Activated CD8-positive, alpha-beta T cell treated with anti-CD3 and anti-CD28 coated beads for 36 hours (primary cell): Measurements from ENCODE around the gene DGAT2. TPM values are rescaled to one million over a fixed set of nuclear protein-coding genes. Genes with fewer than 3 reads are reported as not detected.

Experiments used
- ATAC-seq: fragments of 200-7000 bp; cut with Tn5 transposase; one replicate; pipeline ENCODE4 v1.10.0; 2021; ENCODE audit warnings: mild to moderate bottlenecking, moderate library complexity
- CTCF ChIA-PET: fragments of 350-600 bp; sonication (Branson Sonifier 250); formaldehyde crosslinking; loops from one replicate; lab custom pipeline; 2021; ENCODE audit warnings: antibody characterized with exemption; lab: Charles Lee
- POLR2A ChIA-PET: fragments of 350-600 bp; sonication (Branson Sonifier 250); formaldehyde crosslinking; loops from one replicate; lab custom pipeline; 2021; ENCODE audit warnings: antibody characterized with exemption; lab: Charles Lee
- DNase-seq: peaks from one replicate; pipeline ENCODE4 v3.0.0-alpha.2; 2020
- H3K27ac Mint-ChIP-seq: one replicate; pipeline ENCODE4 v1.8.0; 2021; ENCODE audit warnings: mild to moderate bottlenecking, mixed read lengths
- H3K27me3 Mint-ChIP-seq: one replicate; pipeline ENCODE4 v1.8.0; 2021; ENCODE audit warnings: mixed read lengths
- H3K36me3 Mint-ChIP-seq: one replicate; pipeline ENCODE4 v1.8.0; 2021; ENCODE audit warnings: low read depth, mixed read lengths
- H3K4me1 Mint-ChIP-seq: one replicate; pipeline ENCODE4 v1.8.0; 2021; ENCODE audit warnings: low read depth, mixed read lengths
- H3K4me3 Mint-ChIP-seq: one replicate; pipeline ENCODE4 v1.8.0; 2021; ENCODE audit warnings: mild to moderate bottlenecking, moderate library complexity, mixed read lengths
- H3K9me3 Mint-ChIP-seq: one replicate; pipeline ENCODE4 v1.8.0; 2021; ENCODE audit warnings: mixed read lengths
- CTCF ChIP-seq: fragments of 200-600 bp; IDR thresholded peaks from one replicate; pipeline ENCODE4 v1.8.0; 2022; ENCODE audit warnings: antibody characterized with exemption, mild to moderate bottlenecking
- intact Hi-C: fragments of 100-400 bp; cut with micrococcal nuclease; formaldehyde crosslinking; loops from one replicate; pipeline ENCODE4 v1.10.0; 2022
- total RNA-seq, 2 experiments: library from RNA; stranded (reverse); gene quantifications; one replicate each; pipeline ENCODE4 v1.2.3, GENCODE V29; 2021

DGAT2 gene
- total RNA-seq, 2 experiments from 2014 or later: 1.7 to 1.8 TPM

GRCh38 chr11:75767793-75768111 is 826 bp upstream of the DGAT2 start:
- CTCF ChIA-PET: interaction anchor here (0.8 kb wide), 1 partner anchor 200 kb away, joined by 3 read pairs; no protein-coding TSS in a partner anchor
- Mint-ChIP-seq H3K4me1 (peaks cover 25% of the 10 kb centered on the region), H3K9me3 (no peaks in the 10 kb centered on the region), H3K36me3 (no peaks in the 10 kb centered on the region), H3K27me3 (peaks cover 21% of the 10 kb centered on the region), H3K27ac (no peak overlapping the region), H3K4me3 (no peak overlapping the region)
- ATAC-seq: no peak
- no peak for TF ChIP-seq CTCF
- intact Hi-C loops: no loop called here
- POLR2A ChIA-PET: no interaction called here
- no peak for DNase-seq

GRCh38 chr11:75768909-75769771 is 562 bp downstream of the DGAT2 start:
- CTCF ChIA-PET: interaction anchor here (0.8 to 1.1 kb wide), 2 partner anchors 46 to 63 kb away, joined by 3 to 4 read pairs; no protein-coding TSS in a partner anchor
- Mint-ChIP-seq H3K9me3 (no peaks in the 10 kb centered on the region), H3K27me3 (peaks cover 21% of the 10 kb centered on the region), H3K4me3 (peak overlapping the region; percentile 67), H3K36me3 (no peaks in the 10 kb centered on the region), H3K4me1 (peaks cover 32% of the 10 kb centered on the region), H3K27ac (no peak overlapping the region)
- no peak for DNase-seq
- ATAC-seq: no peak
- POLR2A ChIA-PET: no interaction called here
- intact Hi-C loops: no loop called here
- no peak for TF ChIP-seq CTCF

GRCh38 chr11:75770102-75770501 is 1.5 kb downstream of the DGAT2 start:
- no peaks in the 10 kb centered on the region for H3K36me3 Mint-ChIP-seq
- peaks cover 21% of the 10 kb centered on the region for H3K27me3 Mint-ChIP-seq
- ChIA-PET CTCF (interaction anchor here (0.8 kb wide), 1 partner anchor 64 kb away, joined by 4 read pairs; no protein-coding TSS in a partner anchor), POLR2A (no interaction called here)
- ATAC-seq: no peak
- H3K4me1 Mint-ChIP-seq: peaks cover 32% of the 10 kb centered on the region
- intact Hi-C loops: no loop called here
- H3K9me3 Mint-ChIP-seq: no peaks in the 10 kb centered on the region
- no peak for TF ChIP-seq CTCF
- H3K4me3 Mint-ChIP-seq: no peak overlapping the region
- no peak for DNase-seq
- H3K27ac Mint-ChIP-seq: no peak overlapping the region

GRCh38 chr11:75771646-75772410 is 3.2 kb downstream of the DGAT2 start:
- CTCF ChIA-PET: interaction anchor here (0.6 kb wide), 1 partner anchor 66 kb away, joined by 3 read pairs; no protein-coding TSS in a partner anchor
- H3K36me3 Mint-ChIP-seq: no peaks in the 10 kb centered on the region
- DNase-seq: no peak
- ATAC-seq: no peak
- no peak overlapping the region for H3K4me3 Mint-ChIP-seq
- POLR2A ChIA-PET: no interaction called here
- H3K27me3 Mint-ChIP-seq: peaks cover 21% of the 10 kb centered on the region
- no peaks in the 10 kb centered on the region for H3K9me3 Mint-ChIP-seq
- TF ChIP-seq CTCF: no peak
- H3K4me1 Mint-ChIP-seq: peaks cover 26% of the 10 kb centered on the region
- H3K27ac Mint-ChIP-seq: no peak overlapping the region
- intact Hi-C loops: no loop called here
